NB4 (cell line): ENCODE measurements around the gene RAMP3.

Source experiments
- POLR2A ChIP-seq: IDR thresholded peaks from 2 replicates; pipeline ENCODE4 v1.6.1; 2011; ENCODE audit warnings: mild to moderate bottlenecking; ENCODE audit not compliant: insufficient read length; ENCODE audit errors: extremely low read depth
- TF ChIP-seq, protein P1 (sequence below): IDR thresholded peaks from one replicate; pipeline ENCODE4 v1.5.1; 2012; ENCODE audit warnings: low read depth, low read length

DNA sequence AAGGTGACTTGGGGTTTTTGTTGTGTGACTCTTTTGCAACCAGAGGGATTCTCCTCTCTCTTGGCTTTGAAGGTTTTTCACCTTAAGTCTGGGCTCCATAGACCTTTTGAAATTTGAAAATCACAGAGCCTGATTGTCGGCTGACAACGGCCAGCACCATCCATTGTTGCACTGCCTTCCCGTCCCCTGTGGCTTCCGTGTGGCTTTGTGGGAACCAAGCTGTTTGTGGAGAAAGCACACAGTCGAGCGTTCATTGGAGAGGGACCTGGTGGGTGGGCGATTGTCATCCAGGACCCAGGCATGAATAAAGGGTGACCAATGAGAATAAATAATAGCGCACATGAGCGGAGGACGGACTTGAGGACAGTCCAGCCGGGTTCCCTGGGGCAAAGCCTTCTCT is 7.4 kb upstream of the RAMP3 start:
- TF ChIP-seq, protein P1, sequence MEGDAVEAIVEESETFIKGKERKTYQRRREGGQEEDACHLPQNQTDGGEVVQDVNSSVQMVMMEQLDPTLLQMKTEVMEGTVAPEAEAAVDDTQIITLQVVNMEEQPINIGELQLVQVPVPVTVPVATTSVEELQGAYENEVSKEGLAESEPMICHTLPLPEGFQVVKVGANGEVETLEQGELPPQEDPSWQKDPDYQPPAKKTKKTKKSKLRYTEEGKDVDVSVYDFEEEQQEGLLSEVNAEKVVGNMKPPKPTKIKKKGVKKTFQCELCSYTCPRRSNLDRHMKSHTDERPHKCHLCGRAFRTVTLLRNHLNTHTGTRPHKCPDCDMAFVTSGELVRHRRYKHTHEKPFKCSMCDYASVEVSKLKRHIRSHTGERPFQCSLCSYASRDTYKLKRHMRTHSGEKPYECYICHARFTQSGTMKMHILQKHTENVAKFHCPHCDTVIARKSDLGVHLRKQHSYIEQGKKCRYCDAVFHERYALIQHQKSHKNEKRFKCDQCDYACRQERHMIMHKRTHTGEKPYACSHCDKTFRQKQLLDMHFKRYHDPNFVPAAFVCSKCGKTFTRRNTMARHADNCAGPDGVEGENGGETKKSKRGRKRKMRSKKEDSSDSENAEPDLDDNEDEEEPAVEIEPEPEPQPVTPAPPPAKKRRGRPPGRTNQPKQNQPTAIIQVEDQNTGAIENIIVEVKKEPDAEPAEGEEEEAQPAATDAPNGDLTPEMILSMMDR: no peak
- TF ChIP-seq POLR2A: no peak
